SH-SY5Y (cell line): Measurements from ENCODE around the gene RAB2B.

ENCODE experiments used
- GATA2 ChIP-seq: IDR thresholded peaks from 2 replicates; pipeline ENCODE4 v1.6.1; 2011; ENCODE audit warnings: mild to moderate bottlenecking, low read depth, low read length
- GATA3 ChIP-seq: IDR thresholded peaks from 2 replicates; pipeline ENCODE4 v1.6.1; 2011; ENCODE audit warnings: low read depth, mild to moderate bottlenecking, low read length, moderate library complexity

GRCh38 chr14:21455592-21455911 is 21.2 kb downstream of the RAB2B start:
- no peak for TF ChIP-seq GATA2
- TF ChIP-seq GATA3: no peak
